Loucy (cell line): ENCODE measurements around the gene RAI14.

Experiments
- H2AFZ ChIP-seq: fragments of 200-600 bp; sonication (generic); 2 replicates; pipeline ENCODE4 v1.6.0; 2016; ENCODE audit warnings: antibody characterized with exemption, mild to moderate bottlenecking, low read length, moderate library complexity
- H3F3A ChIP-seq: fragments of 200-600 bp; 2 replicates; pipeline ENCODE4 v1.6.0; 2016; ENCODE audit warnings: antibody characterized with exemption, low read depth, mild to moderate bottlenecking
- H3K27me3 ChIP-seq: fragments of 200-600 bp; sonication (generic); 2 replicates; pipeline ENCODE4 v1.6.1; 2014; ENCODE audit warnings: low read length, mild to moderate bottlenecking; ENCODE audit not compliant: insufficient read depth, poor library complexity, severe bottlenecking
- H3K36me3 ChIP-seq: fragments of 200-600 bp; sonication (generic); 2 replicates; pipeline ENCODE4 v1.6.1; 2016; ENCODE audit warnings: low read length; ENCODE audit not compliant: insufficient read depth
- H3K4me1 ChIP-seq: fragments of 200-600 bp; sonication (generic); 2 replicates; pipeline ENCODE4 v1.5.1; 2014; ENCODE audit warnings: low read length, mild to moderate bottlenecking; ENCODE audit not compliant: insufficient read depth, poor library complexity, severe bottlenecking
- H3K4me2 ChIP-seq: fragments of 200-600 bp; sonication (generic); 2 replicates; pipeline ENCODE4 v1.6.0; 2014; ENCODE audit warnings: antibody characterized with exemption, low read length, low read depth, mild to moderate bottlenecking; ENCODE audit not compliant: poor library complexity, severe bottlenecking
- H3K4me3 ChIP-seq: fragments of 200-600 bp; sonication (generic); 2 replicates; pipeline ENCODE4 v1.5.1; 2014; ENCODE audit warnings: low read length, mild to moderate bottlenecking, mixed read lengths; ENCODE audit not compliant: poor library complexity, severe bottlenecking
- H3K79me2 ChIP-seq: fragments of 200-600 bp; sonication (generic); 2 replicates; pipeline ENCODE4 v1.6.1; 2014; ENCODE audit warnings: low read length; ENCODE audit not compliant: insufficient read depth
- H3K9ac ChIP-seq: fragments of 200-600 bp; sonication (generic); 2 replicates; pipeline ENCODE4 v1.6.0; 2014; ENCODE audit warnings: mild to moderate bottlenecking, low read depth, low read length, moderate library complexity; ENCODE audit not compliant: poor library complexity, severe bottlenecking
- H3K9me2 ChIP-seq: fragments of 200-600 bp; sonication (generic); replicated peaks from 2 replicates; pipeline ENCODE4 v1.6.1; 2016; ENCODE audit warnings: low read depth, low read length, mixed read lengths
- H3K9me3 ChIP-seq: fragments of 200-600 bp; sonication (generic); 2 replicates; pipeline ENCODE4 v1.6.1; 2014; ENCODE audit warnings: mild to moderate bottlenecking, antibody characterized with exemption, low read length, low read depth; ENCODE audit not compliant: insufficient read depth
- H4K20me1 ChIP-seq: fragments of 200-600 bp; sonication (generic); 2 replicates; pipeline ENCODE4 v1.6.0; 2014; ENCODE audit warnings: antibody characterized with exemption, low read length, mild to moderate bottlenecking; ENCODE audit not compliant: insufficient read depth, poor library complexity, severe bottlenecking
- CTCF ChIP-seq: fragments of 200-600 bp; sonication (generic); conservative IDR thresholded peaks from 2 replicates; pipeline ENCODE4 v1.5.1; 2014; ENCODE audit warnings: mild to moderate bottlenecking, antibody characterized with exemption, low read length
- EZH2phosphoT487 ChIP-seq: fragments of 200-600 bp; IDR thresholded peaks from 2 replicates; pipeline ENCODE4 v1.6.1; 2018; ENCODE audit warnings: antibody characterized with exemption, mild to moderate bottlenecking, moderate library complexity, borderline replicate concordance

Gene RAI14

GRCh38 chr5:34831303-34831702, 175.2 kb downstream of the RAI14 start:
- no peaks in the 10 kb centered on the region for H3K79me2 ChIP-seq
- TF ChIP-seq CTCF (no peak), EZH2phosphoT487 (no peak)
- H4K20me1 ChIP-seq, result no peaks in the 10 kb centered on the region
- H3K4me2 ChIP-seq, result no peak overlapping the region
- no peaks in the 10 kb centered on the region for H3F3A ChIP-seq
- H3K4me1 ChIP-seq, result no peaks in the 10 kb centered on the region
- H3K27me3 ChIP-seq, result no peaks in the 10 kb centered on the region
- no peaks in the 10 kb centered on the region for H3K9me2 ChIP-seq
- H3K4me3 ChIP-seq, result no peak overlapping the region
- peaks cover 23% of the 10 kb centered on the region; the same call in 1 of the 2 replicates for H3K36me3 ChIP-seq
- H3K9me3 ChIP-seq, result no peaks in the 10 kb centered on the region
- no peak overlapping the region for H3K9ac ChIP-seq
- no peak overlapping the region for H2AFZ ChIP-seq

GRCh38 chr5:34832568-34832967, 176.4 kb downstream of the RAI14 start:
- H3K4me3 ChIP-seq, result no peak overlapping the region
- peaks cover 2% of the 10 kb centered on the region for H3K4me1 ChIP-seq
- no peaks in the 10 kb centered on the region for H3K27me3 ChIP-seq
- no peaks in the 10 kb centered on the region for H3F3A ChIP-seq
- H3K36me3 ChIP-seq, result peaks cover 13% of the 10 kb centered on the region; the same call in 1 of the 2 replicates
- no peaks in the 10 kb centered on the region for H4K20me1 ChIP-seq
- no peaks in the 10 kb centered on the region for H3K79me2 ChIP-seq
- no peaks in the 10 kb centered on the region for H3K9me3 ChIP-seq
- TF ChIP-seq EZH2phosphoT487, result no peak
- TF ChIP-seq CTCF, result no peak
- no peaks in the 10 kb centered on the region for H3K9me2 ChIP-seq
- no peak overlapping the region for H2AFZ ChIP-seq
- no peak overlapping the region for H3K9ac ChIP-seq
- H3K4me2 ChIP-seq, result no peak overlapping the region

GRCh38 chr5:34833090-34833489, 177.0 kb downstream of the RAI14 start:
- H3K79me2 ChIP-seq, result no peaks in the 10 kb centered on the region
- no peaks in the 10 kb centered on the region for H3K27me3 ChIP-seq
- H3K36me3 ChIP-seq, result peaks cover 11% of the 10 kb centered on the region; the same call in 1 of the 2 replicates
- H3F3A ChIP-seq, result no peaks in the 10 kb centered on the region
- no peaks in the 10 kb centered on the region for H4K20me1 ChIP-seq
- H3K4me1 ChIP-seq, result peaks cover 8% of the 10 kb centered on the region
- no peak overlapping the region for H3K4me2 ChIP-seq
- no peak for TF ChIP-seq EZH2phosphoT487
- no peak for TF ChIP-seq CTCF
- H3K9ac ChIP-seq, result no peak overlapping the region
- no peaks in the 10 kb centered on the region for H3K9me3 ChIP-seq
- H2AFZ ChIP-seq, result no peak overlapping the region
- H3K9me2 ChIP-seq, result no peaks in the 10 kb centered on the region
- H3K4me3 ChIP-seq, result no peak overlapping the region
